Breast epithelium (tissue), 4 donors: Measurements from ENCODE around the gene KIF26B. TPM values are rescaled to one million over a fixed set of nuclear protein-coding genes. Genes with fewer than 3 reads are reported as not detected.

Source experiments
- DNase-seq, 2 donors: peaks; one replicate each; pipeline ENCODE4 v3.0.0-alpha.2; 2019; ENCODE audit warnings: low spot score in 2 of 2
- H3K27ac ChIP-seq, 2 donors: fragments of 200-600 bp; sonication (generic) in 1 of 2; one replicate each; pipeline ENCODE4 v1.5.1; 2016 to 2019; ENCODE audit warnings: mild to moderate bottlenecking in 1 of 2
- H3K27me3 ChIP-seq, 2 donors: fragments of 200-600 bp; sonication (generic) in 1 of 2; one replicate each; pipeline versions ENCODE4 v1.5.1 to v1.6.0; 2017 to 2019; ENCODE audit warnings: control low read depth in 1 of 2, mild to moderate bottlenecking in 1 of 2
- H3K36me3 ChIP-seq: fragments of 200-600 bp; one replicate; pipeline ENCODE4 v1.5.1; 2019
- H3K4me1 ChIP-seq, 2 donors: fragments of 200-600 bp; sonication (generic); one replicate each; pipeline ENCODE4 v1.5.1; 2016 to 2019; ENCODE audit warnings: control low read depth in 1 of 2
- H3K4me3 ChIP-seq, 3 donors: fragments of 200-600 bp; sonication (generic); 1 replicate in 2 of 3; 2 replicates in 1 of 3; pipeline ENCODE4 v1.5.1; 2016 to 2019; ENCODE audit warnings: mild to moderate bottlenecking in 3 of 3, moderate library complexity in 2 of 3
- H3K9me3 ChIP-seq, 2 donors: fragments of 200-600 bp; sonication (generic) in 1 of 2; one replicate each; pipeline ENCODE4 v1.5.1; 2016 to 2019; ENCODE audit warnings: control low read depth in 1 of 2
- CTCF ChIP-seq, 3 donors: fragments of 450-650 bp; IDR thresholded peaks; one replicate each; pipeline ENCODE4 v1.5.1; 2016 to 2017; ENCODE audit warnings: antibody characterized with exemption in 3 of 3, mild to moderate bottlenecking in 3 of 3, moderate library complexity in 3 of 3
- POLR2A ChIP-seq: fragments of 450-650 bp; IDR thresholded peaks from one replicate; pipeline ENCODE4 v1.6.1; 2016; ENCODE audit warnings: antibody characterized with exemption, mild to moderate bottlenecking, moderate library complexity
- POLR2AphosphoS5 ChIP-seq, 3 donors: sonication (generic); formaldehyde crosslinking; IDR thresholded peaks; one replicate each; pipeline ENCODE4 v1.6.1; 2017; ENCODE audit warnings: antibody characterized with exemption in 3 of 3
- intact Hi-C: fragments of 100-400 bp; cut with DNase I; formaldehyde crosslinking; loops from one replicate; pipeline ENCODE4 v1.15.1; 2023; ENCODE audit warnings: low total_unique reads
- total RNA-seq, 3 donors: library from RNA; depleted of rRNA; stranded (reverse); fragments of >200 nt; gene quantifications; one replicate each; pipeline ENCODE4 v1.1.0, GENCODE V29; 2016

The KIF26B gene
- total RNA-seq, 3 donors from 2014 or later, result 0.32 to 1.0 (median 0.33) TPM

- no peaks in the 10 kb centered on the region for H3K36me3 ChIP-seq
- no peak overlapping the region for H3K27ac ChIP-seq
- intact Hi-C loops, result no loop called here
- H3K4me1 ChIP-seq, result no peaks in the 10 kb centered on the region
- H3K9me3 ChIP-seq, result no peaks in the 10 kb centered on the region
- no peaks in the 10 kb centered on the region for H3K27me3 ChIP-seq
- no peak overlapping the region for H3K4me3 ChIP-seq
- TF ChIP-seq CTCF (IDR thresholded peaks at IDR 0.05), result no peak
- no peak for TF ChIP-seq POLR2A
- no peak for TF ChIP-seq POLR2AphosphoS5 (IDR thresholded peaks at IDR 0.05)
- DNase-seq, result no peak
Measured at GRCh38 chr1:245380790-245381535, 226.2 kb downstream of the KIF26B start.

GRCh38 chr1:245382981-245383380 is 228.2 kb downstream of the KIF26B start:
- H3K27me3 ChIP-seq, result no peaks in the 10 kb centered on the region
- TF ChIP-seq CTCF (IDR thresholded peaks at IDR 0.05) (no peak), POLR2AphosphoS5 (IDR thresholded peaks at IDR 0.05) (no peak), POLR2A (no peak)
- intact Hi-C loops, result no loop called here

GRCh38 chr1:245383396-245384330 is 228.9 kb downstream of the KIF26B start:
- no peak for TF ChIP-seq POLR2A
- TF ChIP-seq CTCF (IDR thresholded peaks at IDR 0.05), result no peak
- no peak for TF ChIP-seq POLR2AphosphoS5 (IDR thresholded peaks at IDR 0.05)
- H3K27ac ChIP-seq, result no peak overlapping the region
- no peaks in the 10 kb centered on the region for H3K36me3 ChIP-seq
- H3K4me1 ChIP-seq, result no peaks in the 10 kb centered on the region
- intact Hi-C loops, result no loop called here
- no peak overlapping the region for H3K4me3 ChIP-seq
- DNase-seq, result no peak
- H3K27me3 ChIP-seq, result no peaks in the 10 kb centered on the region
- no peaks in the 10 kb centered on the region for H3K9me3 ChIP-seq

More at GRCh38 chr1:245382981-245383380, 228.2 kb downstream of the KIF26B start:
- Histone ChIP-seq H3K27ac (no peak overlapping the region), H3K4me1 (no peaks in the 10 kb centered on the region), H3K9me3 (no peaks in the 10 kb centered on the region), H3K4me3 (no peak overlapping the region), H3K36me3 (no peaks in the 10 kb centered on the region)
- no peak for DNase-seq

- no peak overlapping the region for H3K4me3 ChIP-seq
Measured at GRCh38 chr1:245386297-245386971, 231.6 kb downstream of the KIF26B start.

More at GRCh38 chr1:245386297-245386971, 231.6 kb downstream of the KIF26B start:
- DNase-seq, result no peak
- intact Hi-C loops, result no loop called here
- no peak for TF ChIP-seq CTCF (IDR thresholded peaks at IDR 0.05)
- no peak for TF ChIP-seq POLR2AphosphoS5 (IDR thresholded peaks at IDR 0.05)
- TF ChIP-seq POLR2A, result no peak
- Histone ChIP-seq H3K27me3 (no peaks in the 10 kb centered on the region), H3K36me3 (no peaks in the 10 kb centered on the region), H3K9me3 (no peaks in the 10 kb centered on the region), H3K27ac (no peak overlapping the region), H3K4me1 (no peaks in the 10 kb centered on the region)
